ENCODE measurements around the gene TMPRSS4.

DNA sequence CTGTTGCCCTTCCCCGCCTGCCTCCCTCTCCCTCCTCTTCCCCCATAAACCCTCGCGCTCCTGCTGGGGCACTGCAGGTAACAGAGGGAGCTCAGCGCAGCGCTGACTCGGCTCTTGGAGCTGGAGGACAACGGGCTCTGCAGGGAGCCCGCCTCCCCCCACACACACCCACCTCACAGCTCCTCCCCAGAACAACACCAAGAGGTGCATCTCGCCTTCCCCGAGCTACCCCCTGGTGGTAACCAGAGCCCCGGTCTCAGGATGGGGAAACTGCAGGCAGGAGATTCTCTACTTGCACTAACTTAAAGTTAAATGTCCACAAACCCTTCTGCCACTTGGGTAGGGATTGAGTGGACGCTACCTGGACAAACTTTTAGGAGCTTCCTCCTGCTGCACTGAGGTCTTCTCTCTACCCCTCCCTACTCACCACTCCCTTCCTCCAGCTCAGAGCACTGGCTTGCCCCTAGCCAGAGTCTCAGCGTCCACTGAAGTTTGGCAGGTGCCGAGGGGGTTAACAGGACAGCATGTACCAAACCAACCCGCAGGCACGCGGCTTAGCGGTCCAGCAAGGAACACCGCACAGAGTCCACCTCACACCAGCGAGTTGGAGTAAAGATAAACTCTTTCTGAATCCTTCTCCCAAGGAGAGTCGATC is 79.8 kb downstream of the TMPRSS4 start:
- TF ChIP-seq, protein P1, sequence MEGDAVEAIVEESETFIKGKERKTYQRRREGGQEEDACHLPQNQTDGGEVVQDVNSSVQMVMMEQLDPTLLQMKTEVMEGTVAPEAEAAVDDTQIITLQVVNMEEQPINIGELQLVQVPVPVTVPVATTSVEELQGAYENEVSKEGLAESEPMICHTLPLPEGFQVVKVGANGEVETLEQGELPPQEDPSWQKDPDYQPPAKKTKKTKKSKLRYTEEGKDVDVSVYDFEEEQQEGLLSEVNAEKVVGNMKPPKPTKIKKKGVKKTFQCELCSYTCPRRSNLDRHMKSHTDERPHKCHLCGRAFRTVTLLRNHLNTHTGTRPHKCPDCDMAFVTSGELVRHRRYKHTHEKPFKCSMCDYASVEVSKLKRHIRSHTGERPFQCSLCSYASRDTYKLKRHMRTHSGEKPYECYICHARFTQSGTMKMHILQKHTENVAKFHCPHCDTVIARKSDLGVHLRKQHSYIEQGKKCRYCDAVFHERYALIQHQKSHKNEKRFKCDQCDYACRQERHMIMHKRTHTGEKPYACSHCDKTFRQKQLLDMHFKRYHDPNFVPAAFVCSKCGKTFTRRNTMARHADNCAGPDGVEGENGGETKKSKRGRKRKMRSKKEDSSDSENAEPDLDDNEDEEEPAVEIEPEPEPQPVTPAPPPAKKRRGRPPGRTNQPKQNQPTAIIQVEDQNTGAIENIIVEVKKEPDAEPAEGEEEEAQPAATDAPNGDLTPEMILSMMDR (IDR thresholded peaks at IDR 0.05; ENCODE audit: low read length), result no peak
- peak; percentile 55 for TF ChIP-seq EZH2 (optimal IDR thresholded peaks at IDR 0.05; ENCODE audit: low read depth, low read length)
